ENCODE data around the gene DCANP1. TPM values are rescaled to one million over a fixed set of nuclear protein-coding genes. Genes with fewer than 3 reads are reported as not detected.

Gene DCANP1
- polyA plus RNA-seq, 1 experiment = not detected

DNA sequence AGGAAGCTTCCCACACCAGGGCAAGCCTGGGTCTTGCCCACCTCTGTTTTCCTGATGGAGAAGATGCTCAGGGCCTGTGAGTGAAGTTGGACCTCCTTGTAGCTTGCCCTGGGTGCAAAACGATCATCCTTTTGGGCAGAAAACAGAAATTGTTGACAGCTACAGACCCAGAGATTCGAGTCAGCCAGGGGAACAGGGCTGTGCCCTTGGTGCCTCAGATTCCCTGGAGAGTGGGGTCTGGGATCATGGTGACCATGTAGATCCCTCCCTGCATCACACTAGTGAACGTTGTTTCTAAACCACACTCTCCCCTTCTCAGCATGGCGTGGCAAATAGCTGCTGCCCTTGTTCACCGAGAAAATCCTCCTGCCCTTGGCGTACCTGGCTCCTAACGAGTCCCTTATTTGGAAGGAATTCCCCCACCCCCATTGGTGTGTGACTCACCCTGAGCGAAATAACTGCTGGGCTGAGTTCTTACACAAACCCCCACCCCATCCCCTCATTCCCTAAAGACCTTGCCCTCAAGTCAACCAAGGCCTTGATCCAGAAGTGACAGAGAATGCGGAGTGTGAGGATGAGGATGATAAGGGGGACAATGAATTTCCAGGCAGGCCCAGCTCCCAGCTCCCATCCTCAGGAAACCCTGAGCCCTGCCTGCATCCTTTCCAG, 1.1 kb upstream of the DCANP1 start:
- no peak for DNase-seq (ENCODE audit: low read depth, low spot score)
- TF ChIP-seq, protein P1, sequence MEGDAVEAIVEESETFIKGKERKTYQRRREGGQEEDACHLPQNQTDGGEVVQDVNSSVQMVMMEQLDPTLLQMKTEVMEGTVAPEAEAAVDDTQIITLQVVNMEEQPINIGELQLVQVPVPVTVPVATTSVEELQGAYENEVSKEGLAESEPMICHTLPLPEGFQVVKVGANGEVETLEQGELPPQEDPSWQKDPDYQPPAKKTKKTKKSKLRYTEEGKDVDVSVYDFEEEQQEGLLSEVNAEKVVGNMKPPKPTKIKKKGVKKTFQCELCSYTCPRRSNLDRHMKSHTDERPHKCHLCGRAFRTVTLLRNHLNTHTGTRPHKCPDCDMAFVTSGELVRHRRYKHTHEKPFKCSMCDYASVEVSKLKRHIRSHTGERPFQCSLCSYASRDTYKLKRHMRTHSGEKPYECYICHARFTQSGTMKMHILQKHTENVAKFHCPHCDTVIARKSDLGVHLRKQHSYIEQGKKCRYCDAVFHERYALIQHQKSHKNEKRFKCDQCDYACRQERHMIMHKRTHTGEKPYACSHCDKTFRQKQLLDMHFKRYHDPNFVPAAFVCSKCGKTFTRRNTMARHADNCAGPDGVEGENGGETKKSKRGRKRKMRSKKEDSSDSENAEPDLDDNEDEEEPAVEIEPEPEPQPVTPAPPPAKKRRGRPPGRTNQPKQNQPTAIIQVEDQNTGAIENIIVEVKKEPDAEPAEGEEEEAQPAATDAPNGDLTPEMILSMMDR (IDR thresholded peaks at IDR 0.05; ENCODE audit: low read depth, low read length) = no peak
- peaks cover 39% of the 10 kb centered on the region for H3K27me3 ChIP-seq (ENCODE audit: control insufficient read depth, insufficient read depth, low read length)
- H3K4me3 ChIP-seq (ENCODE audit: low read depth, low read length) = no peak overlapping the region
- ChIA-PET CTCF (interaction anchor here (0.9 to 5.1 kb wide), 5 partner anchors 10 to 117 kb away, joined by 3 to 30 read pairs (median 4); no protein-coding TSS in a partner anchor), POLR2A (interaction anchor here (1.4 kb wide), 1 partner anchor 10 kb away, joined by 5 read pairs; no protein-coding TSS in a partner anchor)
- no peak overlapping the region for H3K27ac ChIP-seq (ENCODE audit: low read depth, low read length)
- H3K9me3 ChIP-seq (ENCODE audit: control insufficient read depth, insufficient read depth, low read length) = peaks cover 6% of the 10 kb centered on the region; the same call in 1 of the 2 replicates

DNA sequence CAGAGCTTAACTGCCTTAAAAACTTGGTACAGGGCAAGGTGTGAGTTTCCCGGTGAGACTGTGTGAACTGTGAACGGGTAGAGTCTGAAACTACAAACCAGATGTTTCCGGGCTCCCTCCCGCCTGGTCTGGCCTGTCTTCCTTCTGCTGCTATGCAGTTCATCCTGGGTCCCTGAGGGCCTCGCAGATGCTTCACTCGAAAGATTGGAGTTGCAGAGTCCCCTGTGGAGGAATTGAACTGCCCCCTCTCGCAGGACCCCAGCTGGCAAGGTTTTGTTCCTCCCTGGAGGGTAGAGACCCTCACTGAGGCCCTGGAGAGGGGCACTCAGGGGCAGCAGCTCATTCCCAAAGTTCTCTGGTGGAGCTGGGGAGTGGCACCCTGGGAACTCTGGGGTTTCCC, 533 bp downstream of the DCANP1 start:
- Histone ChIP-seq H3K27me3 (ENCODE audit: control insufficient read depth, insufficient read depth, low read length) (peaks cover 27% of the 10 kb centered on the region), H3K27ac (ENCODE audit: low read depth, low read length) (no peak overlapping the region), H3K9me3 (ENCODE audit: control insufficient read depth, insufficient read depth, low read length) (peaks cover 6% of the 10 kb centered on the region; the same call in 1 of the 2 replicates), H3K4me3 (ENCODE audit: low read depth, low read length) (no peak overlapping the region)
- TF ChIP-seq, protein P1 (IDR thresholded peaks at IDR 0.05; ENCODE audit: low read depth, low read length) = no peak
- ChIA-PET CTCF (interaction anchor here (1.1 to 5.1 kb wide), 2 partner anchors 11 to 20 kb away, joined by 4 to 30 read pairs; no protein-coding TSS in a partner anchor), POLR2A (no interaction called here)
- no peak for DNase-seq (ENCODE audit: low read depth, low spot score)

- Histone ChIP-seq H3K27ac (ENCODE audit: low read depth, low read length) (no peak overlapping the region), H3K27me3 (ENCODE audit: control insufficient read depth, insufficient read depth, low read length) (peaks cover 27% of the 10 kb centered on the region), H3K4me3 (ENCODE audit: low read depth, low read length) (no peak overlapping the region), H3K9me3 (ENCODE audit: control insufficient read depth, insufficient read depth, low read length) (peaks cover 6% of the 10 kb centered on the region; the same call in 1 of the 2 replicates)
- TF ChIP-seq, protein P1 (IDR thresholded peaks at IDR 0.05; ENCODE audit: low read depth, low read length) = no peak
- ChIA-PET CTCF (interaction anchor here (1.1 to 5.1 kb wide), 3 partner anchors 12 to 106 kb away, joined by 4 to 30 read pairs (median 4); no protein-coding TSS in a partner anchor), POLR2A (no interaction called here)
- no peak for DNase-seq (ENCODE audit: low read depth, low spot score)
These were observed 942 bp downstream of the DCANP1 start for GRCh38 chr5:135446206-135446605.

DNA sequence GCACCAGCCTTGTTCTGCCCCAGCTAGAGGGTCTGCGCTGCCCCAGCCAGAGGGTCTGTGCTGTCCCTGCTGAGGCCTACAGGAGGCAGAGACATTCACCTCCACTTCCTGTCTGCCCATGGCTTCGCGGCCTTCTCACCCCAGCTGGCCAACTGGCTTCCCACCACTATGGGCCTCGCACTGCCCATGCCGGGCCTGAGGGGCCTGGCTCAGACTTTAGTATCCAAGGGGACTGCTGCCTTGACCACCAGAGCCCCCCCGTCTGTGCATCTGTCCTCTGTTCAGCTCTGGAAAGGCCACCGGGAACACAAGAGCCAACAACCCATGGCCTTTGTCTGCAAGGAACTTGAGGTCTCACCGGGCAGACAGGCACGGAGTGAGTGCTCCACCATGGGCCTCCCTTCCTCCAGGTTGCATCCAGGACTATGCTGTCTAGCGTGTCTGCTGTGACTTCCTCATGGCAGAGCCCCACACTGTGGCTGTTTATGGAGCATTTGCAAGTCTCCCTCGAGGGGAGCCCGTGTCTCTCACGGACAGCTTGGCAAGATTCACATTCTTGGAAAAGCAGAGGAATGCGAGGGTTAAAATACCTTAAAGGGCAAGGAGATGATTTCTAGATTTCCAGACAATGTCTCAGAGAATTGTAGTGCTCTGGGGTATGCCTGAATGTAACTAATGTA, 1.7 kb downstream of the DCANP1 start:
- ChIA-PET POLR2A (no interaction called here), CTCF (interaction anchor here (1.1 to 5.1 kb wide), 4 partner anchors 11 to 107 kb away, joined by 4 to 30 read pairs (median 6); no protein-coding TSS in a partner anchor)
- H3K27ac ChIP-seq (ENCODE audit: low read depth, low read length) = no peak overlapping the region
- TF ChIP-seq, protein P1 (IDR thresholded peaks at IDR 0.05; ENCODE audit: low read depth, low read length) = no peak
- no peak for DNase-seq (ENCODE audit: low read depth, low spot score)
- peaks cover 6% of the 10 kb centered on the region; the same call in 1 of the 2 replicates for H3K9me3 ChIP-seq (ENCODE audit: control insufficient read depth, insufficient read depth, low read length)
- H3K27me3 ChIP-seq (ENCODE audit: control insufficient read depth, insufficient read depth, low read length) = peaks cover 21% of the 10 kb centered on the region
- no peak overlapping the region for H3K4me3 ChIP-seq (ENCODE audit: low read depth, low read length)

Data from AG04450 (cell line).